Liver (tissue), 9 donors: ENCODE results near the gene ADAMTS3. TPM values are rescaled to one million over a fixed set of nuclear protein-coding genes. Genes with fewer than 3 reads are reported as not detected.

ENCODE experiments used
- DNase-seq: peaks from one replicate; pipeline ENCODE4 v3.0.0-alpha.2; 2017; ENCODE audit warnings: low spot score
- H3K27ac ChIP-seq, 2 donors: one replicate each; pipeline ENCODE4 v1.7.0; 2013; ENCODE audit warnings: inconsistent platforms in 2 of 2, low read length in 2 of 2, control low read depth in 1 of 2, low read depth in 1 of 2, mild to moderate bottlenecking in 1 of 2
- H3K27me3 ChIP-seq, 4 donors: one replicate each; pipeline versions ENCODE4 v1.6.1 to v1.7.0; 2013; ENCODE audit warnings: low read length in 3 of 4, inconsistent platforms in 1 of 4, mild to moderate bottlenecking in 1 of 4, moderate library complexity in 1 of 4; ENCODE audit not compliant: control insufficient read depth in 4 of 4, insufficient read depth in 4 of 4
- H3K36me3 ChIP-seq, 4 donors: one replicate each; pipeline versions ENCODE4 v1.6.1 to v1.7.0; 2013; ENCODE audit warnings: low read length in 3 of 4, mild to moderate bottlenecking in 3 of 4, low read depth in 1 of 4, moderate library complexity in 1 of 4; ENCODE audit not compliant: control insufficient read depth in 4 of 4, insufficient read depth in 3 of 4
- H3K4me1 ChIP-seq, 4 donors: one replicate each; pipeline versions ENCODE4 v1.6.1 to v1.7.0; 2013; ENCODE audit warnings: low read length in 3 of 4, mild to moderate bottlenecking in 3 of 4, moderate library complexity in 1 of 4; ENCODE audit not compliant: control insufficient read depth in 4 of 4, insufficient read depth in 4 of 4
- H3K4me3 ChIP-seq, 3 donors: one replicate each; pipeline versions ENCODE4 v1.6.1 to v1.7.0; 2013; ENCODE audit warnings: low read length in 3 of 3, control low read depth in 1 of 3, low read depth in 1 of 3, mild to moderate bottlenecking in 1 of 3
- H3K9ac ChIP-seq, 2 donors: one replicate each; pipeline ENCODE4 v1.7.0; 2013; ENCODE audit warnings: low read length in 2 of 2, mild to moderate bottlenecking in 2 of 2, moderate library complexity in 2 of 2, control low read depth in 1 of 2, low read depth in 1 of 2
- H3K9me3 ChIP-seq, 4 donors: one replicate each; pipeline versions ENCODE4 v1.6.1 to v1.7.0; 2013; ENCODE audit warnings: low read length in 3 of 4; ENCODE audit not compliant: control insufficient read depth in 4 of 4
- EGR1 ChIP-seq, 2 donors: IDR thresholded peaks; 2 replicates each; pipeline ENCODE4 v1.6.1; 2016 to 2018; ENCODE audit warnings: antibody characterized with exemption in 2 of 2, low read depth in 2 of 2
- FOXA1 ChIP-seq: IDR thresholded peaks from 2 replicates; pipeline ENCODE4 v1.6.1; 2016; ENCODE audit warnings: antibody characterized with exemption
- FOXA2 ChIP-seq: IDR thresholded peaks from 2 replicates; pipeline ENCODE4 v1.6.1; 2016; ENCODE audit warnings: antibody characterized with exemption
- GABPA ChIP-seq, 2 donors: IDR thresholded peaks in 1 of 2; conservative IDR thresholded peaks in 1 of 2; 2 replicates each; pipeline ENCODE4 v1.6.1; 2016; ENCODE audit warnings: antibody characterized with exemption in 2 of 2, mild to moderate bottlenecking in 1 of 2, moderate library complexity in 1 of 2
- HNF4A ChIP-seq, 2 donors: conservative IDR thresholded peaks; 2 replicates each; pipeline ENCODE4 v1.6.1; 2016; ENCODE audit warnings: antibody characterized with exemption in 2 of 2, mild to moderate bottlenecking in 2 of 2
- HNF4G ChIP-seq: IDR thresholded peaks from 2 replicates; pipeline ENCODE4 v1.6.1; 2016; ENCODE audit warnings: antibody characterized with exemption
- JUND ChIP-seq, 2 donors: IDR thresholded peaks; 2 replicates each; pipeline ENCODE4 v1.6.1; 2016; ENCODE audit warnings: antibody characterized with exemption in 2 of 2
- NR2F2 ChIP-seq: IDR thresholded peaks from 2 replicates; pipeline ENCODE4 v1.6.1; 2016; ENCODE audit warnings: antibody characterized with exemption
- RAD21 ChIP-seq, 2 donors: IDR thresholded peaks; 2 replicates each; pipeline ENCODE4 v1.6.1; 2016; ENCODE audit warnings: antibody characterized with exemption in 2 of 2, mild to moderate bottlenecking in 2 of 2
- RXRA ChIP-seq, 2 donors: IDR thresholded peaks; 2 replicates each; pipeline ENCODE4 v1.6.1; 2017 to 2018; ENCODE audit warnings: antibody characterized with exemption in 2 of 2, mild to moderate bottlenecking in 1 of 2
- SP1 ChIP-seq: IDR thresholded peaks from 2 replicates; pipeline ENCODE4 v1.6.1; 2018; ENCODE audit warnings: antibody characterized with exemption, mild to moderate bottlenecking
- TAF1 ChIP-seq: conservative IDR thresholded peaks from 2 replicates; pipeline ENCODE4 v1.6.1; 2016; ENCODE audit warnings: antibody characterized with exemption, mild to moderate bottlenecking
- YY1 ChIP-seq: IDR thresholded peaks from 2 replicates; pipeline ENCODE4 v1.6.1; 2016; ENCODE audit warnings: antibody characterized with exemption, mild to moderate bottlenecking
- WGBS: extraction: QIAGEN DNeasy Blood & Tissue Kit; methylation state at CpG from one replicate; pipeline ENCODE4 v1.1.7; 2013; 5-methylcytosine and 5-hydroxymethylcytosine counted together
- polyA plus RNA-seq, 2 donors: library from polyadenylated mRNA; stranded (reverse) in 1 of 2; unstranded in 1 of 2; fragments of 200-250 nt in 1 of 2; fragments of >200 nt in 1 of 2; fragmentation: Nextera tagmentation in 1 of 2; extraction: Ambion mirVana in 1 of 2; gene quantifications; one replicate each; pipeline versions ENCODE4 v1.2.1 to v1.2.3, GENCODE V29; 2013 to 2015
- total RNA-seq, 2 donors: library from RNA; depleted of rRNA; stranded (reverse); fragments of >200 nt; gene quantifications; one replicate each; pipeline ENCODE4 v1.2.3, GENCODE V29; 2014
- TF ChIP-seq, protein P1 (sequence below): IDR thresholded peaks from 2 replicates; pipeline ENCODE4 v1.6.1; 2016; ENCODE audit warnings: antibody characterized with exemption
- TF ChIP-seq, protein P2 (sequence below): IDR thresholded peaks from 2 replicates; pipeline ENCODE4 v1.6.1; 2016; ENCODE audit warnings: antibody characterized with exemption
- TF ChIP-seq, protein P3 (sequence below): IDR thresholded peaks from 2 replicates; pipeline ENCODE4 v1.6.1; 2016; ENCODE audit warnings: antibody characterized with exemption
- TF ChIP-seq, protein P4 (sequence below): fragments of 150-350 bp; IDR thresholded peaks from 2 replicates; pipeline ENCODE4 v1.5.1; 2017; ENCODE audit warnings: improper control_type of control experiment, low read depth, low read length; ENCODE audit not compliant: missing input control
- TF ChIP-seq, protein P5 (sequence below): IDR thresholded peaks from 2 replicates; pipeline ENCODE4 v1.6.1; 2016; ENCODE audit warnings: antibody characterized with exemption, mild to moderate bottlenecking
- donor health status: healthy.
- donor health status: healthy.
- donor health status: healthy.
- donor health status: healthy.
- donor health status: healthy.

Gene ADAMTS3
- total and polyA plus RNA-seq, 4 donors: 0.12 to 1.9 (median 0.25) TPM; not detected in 1

DNA sequence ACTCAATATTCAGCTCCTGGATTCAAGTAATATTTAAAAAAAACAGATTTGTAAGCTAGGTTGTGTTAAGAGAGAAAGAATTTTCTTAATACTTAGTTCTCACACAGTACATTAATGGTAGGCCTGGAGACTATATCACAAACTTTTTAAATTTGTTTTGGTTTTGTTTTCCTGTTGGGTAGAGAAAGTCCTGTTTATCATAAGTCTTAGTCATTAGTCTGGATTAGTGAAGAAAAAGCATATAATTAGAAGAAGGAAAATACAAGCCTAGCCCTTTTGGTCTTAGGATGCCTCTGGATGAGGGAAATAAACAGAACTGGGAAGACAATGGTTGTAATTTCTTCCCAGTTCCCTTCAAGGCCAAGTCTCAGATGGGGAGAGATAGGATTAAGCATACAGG, 163.6 kb downstream of the ADAMTS3 start (continued):
- no peak for TF ChIP-seq EGR1 (IDR thresholded peaks at IDR 0.05; ENCODE audit: low read depth in 2 of 2)

DNA sequence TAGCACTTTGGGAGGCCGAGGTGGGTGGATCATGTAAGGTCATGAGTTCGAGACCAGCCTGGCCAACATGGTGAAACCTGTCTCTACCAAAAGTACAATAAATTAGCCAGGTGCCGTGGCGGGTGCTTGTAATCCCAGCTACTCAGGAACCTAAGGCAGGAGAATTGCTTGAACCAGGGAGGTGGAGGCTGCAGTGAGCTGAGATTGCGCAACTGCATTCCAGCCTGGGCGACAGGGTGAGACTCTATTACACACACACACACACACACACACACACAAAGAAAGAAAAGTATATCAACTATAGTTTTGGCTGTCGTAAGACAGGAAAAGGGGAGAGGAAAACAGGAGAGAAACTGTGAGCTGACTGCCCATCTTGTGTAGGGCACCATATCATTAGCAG, 171.7 kb downstream of the ADAMTS3 start:
- no peaks in the 10 kb centered on the region for H3K27me3 ChIP-seq
- H3K4me3 ChIP-seq: no peak overlapping the region
- H3K4me1 ChIP-seq: no peaks in the 10 kb centered on the region
- no peak overlapping the region for H3K27ac ChIP-seq
- no peak overlapping the region for H3K9ac ChIP-seq
- no peak for TF ChIP-seq RXRA (IDR thresholded peaks at IDR 0.05)
- no peak for TF ChIP-seq FOXA2
- TF ChIP-seq, protein P1, sequence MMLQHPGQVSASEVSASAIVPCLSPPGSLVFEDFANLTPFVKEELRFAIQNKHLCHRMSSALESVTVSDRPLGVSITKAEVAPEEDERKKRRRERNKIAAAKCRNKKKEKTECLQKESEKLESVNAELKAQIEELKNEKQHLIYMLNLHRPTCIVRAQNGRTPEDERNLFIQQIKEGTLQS: no peak
- no peak for TF ChIP-seq SP1
- no peak for TF ChIP-seq TAF1
- TF ChIP-seq YY1: no peak
- no peak for TF ChIP-seq HNF4G
- no peak for TF ChIP-seq NR2F2
- TF ChIP-seq FOXA1: no peak
- whole genome bisulfite sequencing: 69% methylated on average over 7 of the region's 7 CpGs
- no peaks in the 10 kb centered on the region for H3K36me3 ChIP-seq
- no peak for DNase-seq
- no peaks in the 10 kb centered on the region for H3K9me3 ChIP-seq

DNA sequence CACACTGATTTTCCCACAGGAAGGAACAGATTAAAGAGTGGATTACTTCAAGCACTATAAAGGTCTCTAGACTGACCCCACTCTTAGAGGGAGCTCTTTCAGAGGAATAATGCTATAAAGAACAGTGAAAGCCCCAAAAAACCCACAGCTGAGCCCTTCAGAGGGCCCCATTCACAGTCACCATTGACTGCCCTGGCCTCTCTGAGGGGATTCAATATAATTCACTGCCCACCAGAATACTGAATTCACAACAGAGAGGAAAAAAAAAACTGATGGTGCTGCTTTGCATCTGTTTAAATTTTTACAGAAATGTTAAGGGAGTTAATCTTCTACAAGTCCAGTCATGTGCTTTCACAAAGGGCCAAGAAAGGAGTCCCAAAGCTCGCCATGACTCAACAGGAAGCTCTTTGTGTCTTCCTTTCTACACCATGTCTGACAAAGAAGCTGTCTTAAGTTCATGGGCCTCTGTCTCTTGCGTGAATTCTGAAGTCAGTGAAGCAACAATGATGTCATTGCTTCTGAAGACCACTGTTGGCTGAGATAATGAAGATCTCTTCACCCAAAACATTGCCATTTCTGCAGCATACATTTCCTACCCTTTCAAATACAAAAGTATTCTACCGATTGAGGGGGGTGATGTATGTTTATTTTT, 174.9 kb downstream of the ADAMTS3 start:
- Histone ChIP-seq H3K4me3 (no peak overlapping the region), H3K9ac (no peak overlapping the region), H3K36me3 (no peaks in the 10 kb centered on the region), H3K27me3 (no peaks in the 10 kb centered on the region), H3K4me1 (no peaks in the 10 kb centered on the region), H3K9me3 (no peaks in the 10 kb centered on the region), H3K27ac (no peak overlapping the region)
- no peak for DNase-seq
- TF ChIP-seq, protein P2, sequence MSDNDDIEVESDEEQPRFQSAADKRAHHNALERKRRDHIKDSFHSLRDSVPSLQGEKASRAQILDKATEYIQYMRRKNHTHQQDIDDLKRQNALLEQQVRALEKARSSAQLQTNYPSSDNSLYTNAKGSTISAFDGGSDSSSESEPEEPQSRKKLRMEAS: no peak
- TF ChIP-seq YY1: no peak
- no peak for TF ChIP-seq SP1
- TF ChIP-seq NR2F2: no peak
- TF ChIP-seq FOXA1: no peak
- TF ChIP-seq, protein P3, sequence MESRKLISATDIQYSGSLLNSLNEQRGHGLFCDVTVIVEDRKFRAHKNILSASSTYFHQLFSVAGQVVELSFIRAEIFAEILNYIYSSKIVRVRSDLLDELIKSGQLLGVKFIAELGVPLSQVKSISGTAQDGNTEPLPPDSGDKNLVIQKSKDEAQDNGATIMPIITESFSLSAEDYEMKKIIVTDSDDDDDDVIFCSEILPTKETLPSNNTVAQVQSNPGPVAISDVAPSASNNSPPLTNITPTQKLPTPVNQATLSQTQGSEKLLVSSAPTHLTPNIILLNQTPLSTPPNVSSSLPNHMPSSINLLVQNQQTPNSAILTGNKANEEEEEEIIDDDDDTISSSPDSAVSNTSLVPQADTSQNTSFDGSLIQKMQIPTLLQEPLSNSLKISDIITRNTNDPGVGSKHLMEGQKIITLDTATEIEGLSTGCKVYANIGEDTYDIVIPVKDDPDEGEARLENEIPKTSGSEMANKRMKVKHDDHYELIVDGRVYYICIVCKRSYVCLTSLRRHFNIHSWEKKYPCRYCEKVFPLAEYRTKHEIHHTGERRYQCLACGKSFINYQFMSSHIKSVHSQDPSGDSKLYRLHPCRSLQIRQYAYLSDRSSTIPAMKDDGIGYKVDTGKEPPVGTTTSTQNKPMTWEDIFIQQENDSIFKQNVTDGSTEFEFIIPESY: no peak
- TF ChIP-seq GABPA (IDR thresholded peaks at IDR 0.05 in 1 of 2, conservative IDR thresholded peaks at IDR 0.05 in 1 of 2): no peak
- TF ChIP-seq, protein P1: no peak
- TF ChIP-seq JUND (IDR thresholded peaks at IDR 0.05): no peak
- no peak for TF ChIP-seq HNF4A (conservative IDR thresholded peaks at IDR 0.05)
- TF ChIP-seq TAF1: no peak
- no peak for TF ChIP-seq HNF4G
- TF ChIP-seq RXRA (IDR thresholded peaks at IDR 0.05): no peak
- TF ChIP-seq, protein P4, sequence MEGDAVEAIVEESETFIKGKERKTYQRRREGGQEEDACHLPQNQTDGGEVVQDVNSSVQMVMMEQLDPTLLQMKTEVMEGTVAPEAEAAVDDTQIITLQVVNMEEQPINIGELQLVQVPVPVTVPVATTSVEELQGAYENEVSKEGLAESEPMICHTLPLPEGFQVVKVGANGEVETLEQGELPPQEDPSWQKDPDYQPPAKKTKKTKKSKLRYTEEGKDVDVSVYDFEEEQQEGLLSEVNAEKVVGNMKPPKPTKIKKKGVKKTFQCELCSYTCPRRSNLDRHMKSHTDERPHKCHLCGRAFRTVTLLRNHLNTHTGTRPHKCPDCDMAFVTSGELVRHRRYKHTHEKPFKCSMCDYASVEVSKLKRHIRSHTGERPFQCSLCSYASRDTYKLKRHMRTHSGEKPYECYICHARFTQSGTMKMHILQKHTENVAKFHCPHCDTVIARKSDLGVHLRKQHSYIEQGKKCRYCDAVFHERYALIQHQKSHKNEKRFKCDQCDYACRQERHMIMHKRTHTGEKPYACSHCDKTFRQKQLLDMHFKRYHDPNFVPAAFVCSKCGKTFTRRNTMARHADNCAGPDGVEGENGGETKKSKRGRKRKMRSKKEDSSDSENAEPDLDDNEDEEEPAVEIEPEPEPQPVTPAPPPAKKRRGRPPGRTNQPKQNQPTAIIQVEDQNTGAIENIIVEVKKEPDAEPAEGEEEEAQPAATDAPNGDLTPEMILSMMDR: no peak
- TF ChIP-seq FOXA2: no peak
- TF ChIP-seq RAD21 (IDR thresholded peaks at IDR 0.05): no peak
- TF ChIP-seq, protein P5, sequence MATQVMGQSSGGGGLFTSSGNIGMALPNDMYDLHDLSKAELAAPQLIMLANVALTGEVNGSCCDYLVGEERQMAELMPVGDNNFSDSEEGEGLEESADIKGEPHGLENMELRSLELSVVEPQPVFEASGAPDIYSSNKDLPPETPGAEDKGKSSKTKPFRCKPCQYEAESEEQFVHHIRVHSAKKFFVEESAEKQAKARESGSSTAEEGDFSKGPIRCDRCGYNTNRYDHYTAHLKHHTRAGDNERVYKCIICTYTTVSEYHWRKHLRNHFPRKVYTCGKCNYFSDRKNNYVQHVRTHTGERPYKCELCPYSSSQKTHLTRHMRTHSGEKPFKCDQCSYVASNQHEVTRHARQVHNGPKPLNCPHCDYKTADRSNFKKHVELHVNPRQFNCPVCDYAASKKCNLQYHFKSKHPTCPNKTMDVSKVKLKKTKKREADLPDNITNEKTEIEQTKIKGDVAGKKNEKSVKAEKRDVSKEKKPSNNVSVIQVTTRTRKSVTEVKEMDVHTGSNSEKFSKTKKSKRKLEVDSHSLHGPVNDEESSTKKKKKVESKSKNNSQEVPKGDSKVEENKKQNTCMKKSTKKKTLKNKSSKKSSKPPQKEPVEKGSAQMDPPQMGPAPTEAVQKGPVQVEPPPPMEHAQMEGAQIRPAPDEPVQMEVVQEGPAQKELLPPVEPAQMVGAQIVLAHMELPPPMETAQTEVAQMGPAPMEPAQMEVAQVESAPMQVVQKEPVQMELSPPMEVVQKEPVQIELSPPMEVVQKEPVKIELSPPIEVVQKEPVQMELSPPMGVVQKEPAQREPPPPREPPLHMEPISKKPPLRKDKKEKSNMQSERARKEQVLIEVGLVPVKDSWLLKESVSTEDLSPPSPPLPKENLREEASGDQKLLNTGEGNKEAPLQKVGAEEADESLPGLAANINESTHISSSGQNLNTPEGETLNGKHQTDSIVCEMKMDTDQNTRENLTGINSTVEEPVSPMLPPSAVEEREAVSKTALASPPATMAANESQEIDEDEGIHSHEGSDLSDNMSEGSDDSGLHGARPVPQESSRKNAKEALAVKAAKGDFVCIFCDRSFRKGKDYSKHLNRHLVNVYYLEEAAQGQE: no peak
- TF ChIP-seq EGR1 (IDR thresholded peaks at IDR 0.05; ENCODE audit: low read depth in 2 of 2): no peak
- 90% methylated on average over 3 of the region's 3 CpGs for WGBS
